K562 (cell line): Measurements from ENCODE around the gene VPS26A. TPM values are rescaled to one million over a fixed set of nuclear protein-coding genes. Genes with fewer than 3 reads are reported as not detected.

Source experiments
- ATAC-seq: fragments of 200-7000 bp; cut with Tn5 transposase; 3 replicates; pipeline ENCODE4 v1.9.1; 2020; ENCODE audit warnings: moderate library complexity
- BruUV-seq: library from RNA; stranded (reverse); fragments of 400-500 nt; replicated peaks from 2 replicates; lab custom pipeline; 2021; lab: Mats Ljungman, UMichigan
- CTCF ChIA-PET: fragments of 300-600 bp; formaldehyde crosslinking; extraction: SDS; loops from one replicate; lab custom pipeline; 2021; ENCODE audit warnings: low intra/inter-chr PET ratio; lab: Yijun Ruan, JAX
- POLR2A ChIA-PET: fragments of 300-600, 350-650 bp; sonication (Branson Sonifier 250); formaldehyde crosslinking; extraction: SDS; loops from one replicate; lab custom pipeline; 2021; ENCODE audit warnings: antibody characterized with exemption, inconsistent platforms; lab: Yijun Ruan, JAX
- DNase-seq, 4 experiments: peaks; one replicate each; pipeline versions ENCODE4 v3.0.0 to v3.0.0-alpha.2; 2011 to 2018; ENCODE audit warnings: low spot score in 3 of 4, mixed read lengths in 3 of 4; ENCODE audit errors: extremely low read depth in 1 of 4
- FAIRE-seq: peaks from 2 replicates; lab custom pipeline; 2011; peaks lifted over from hg19 to GRCh38; lab: Jason Lieb, UNC
- H2AFZ ChIP-seq: 2 replicates; pipeline ENCODE4 v1.6.0; 2011; ENCODE audit warnings: low read depth, low read length, control low read depth, inconsistent platforms
- H3K27ac ChIP-seq: fragments of 200-600 bp; 3 replicates; pipeline ENCODE4 v1.8.0; 2011; ENCODE audit warnings: low read depth, mild to moderate bottlenecking, control low read depth, inconsistent platforms, low read length, moderate library complexity, mixed read lengths; ENCODE audit errors: extremely low read depth
- H3K27me3 ChIP-seq, 2 experiments: fragments of 300-600 bp in 1 of 2; 2 replicates in 1 of 2; 3 replicates in 1 of 2; pipeline versions ENCODE4 v1.6.0 to v1.8.0; 2011; ENCODE audit warnings: inconsistent platforms in 2 of 2, low read length in 2 of 2, mild to moderate bottlenecking in 1 of 2, mixed read lengths in 1 of 2, moderate library complexity in 1 of 2; ENCODE audit not compliant: control insufficient read depth in 2 of 2, insufficient read depth in 2 of 2
- H3K36me3 ChIP-seq: fragments of 300-600 bp; 3 replicates; pipeline ENCODE4 v1.8.0; 2011; ENCODE audit warnings: mild to moderate bottlenecking, low read length, inconsistent platforms; ENCODE audit not compliant: control insufficient read depth, insufficient read depth
- H3K4me1 ChIP-seq, 2 experiments: fragments of 200-600 bp in 1 of 2; replicated peaks in 1 of 2; 2 replicates in 1 of 2; 3 replicates in 1 of 2; pipeline versions ENCODE4 v1.5.1 to v1.8.0; 2011; ENCODE audit warnings: inconsistent platforms in 2 of 2, low read length in 2 of 2, mild to moderate bottlenecking in 1 of 2, mixed read lengths in 1 of 2, moderate library complexity in 1 of 2; ENCODE audit not compliant: control insufficient read depth in 2 of 2, insufficient read depth in 2 of 2
- H3K4me2 ChIP-seq: 2 replicates; pipeline ENCODE4 v1.6.1; 2011; ENCODE audit warnings: low read length, control low read depth, inconsistent platforms, mixed read lengths; ENCODE audit not compliant: insufficient read depth
- H3K4me3 ChIP-seq: fragments of 200-600 bp; sonication (generic), shearing (Covaris generic); 2 replicates; pipeline ENCODE4 v1.5.1; 2016; ENCODE audit warnings: control low read depth, inconsistent platforms
- H3K79me2 ChIP-seq: fragments of 200-600 bp; 3 replicates; pipeline ENCODE4 v1.8.0; 2011; ENCODE audit warnings: low read length, inconsistent platforms; ENCODE audit not compliant: control insufficient read depth, insufficient read depth
- H3K9ac ChIP-seq, 2 experiments: 2 replicates each; pipeline versions ENCODE4 v1.6.0 to v1.6.1; 2011; ENCODE audit warnings: low read depth in 2 of 2, low read length in 2 of 2, control low read depth in 1 of 2, inconsistent platforms in 1 of 2, mild to moderate bottlenecking in 1 of 2, mixed read lengths in 1 of 2; ENCODE audit not compliant: insufficient read depth in 1 of 2
- H3K9me1 ChIP-seq: one replicate; pipeline ENCODE4 v1.6.0; 2011; ENCODE audit warnings: inconsistent platforms, mild to moderate bottlenecking, low read length, moderate library complexity; ENCODE audit not compliant: control insufficient read depth, insufficient read depth
- H3K9me3 ChIP-seq: replicated peaks from 2 replicates; pipeline ENCODE4 v1.5.1; 2011; ENCODE audit warnings: low read depth, low read length, inconsistent platforms; ENCODE audit not compliant: control insufficient read depth, insufficient read depth
- H4K20me1 ChIP-seq: replicated peaks from 2 replicates; pipeline ENCODE4 v1.6.1; 2011; ENCODE audit warnings: low read length, inconsistent platforms, mixed read lengths; ENCODE audit not compliant: control insufficient read depth, insufficient read depth
- E2F8 ChIP-seq: fragments of 450-650 bp; IDR thresholded peaks from 2 replicates; pipeline ENCODE4 v1.7.1; 2018; ENCODE audit warnings: mild to moderate bottlenecking, low read depth; ENCODE audit not compliant: partially characterized antibody
- HDAC2 ChIP-seq: fragments of 450-650 bp; IDR thresholded peaks from 2 replicates; pipeline ENCODE4 v1.6.1; 2016; ENCODE audit warnings: mild to moderate bottlenecking
- KAT8 ChIP-seq: fragments of 450-650 bp; IDR thresholded peaks from 2 replicates; pipeline ENCODE4 v1.6.1; 2016; ENCODE audit warnings: low read depth, mild to moderate bottlenecking
- KDM1A ChIP-seq, 2 experiments: fragments of 450-650 bp; IDR thresholded peaks; 2 replicates each; pipeline ENCODE4 v1.6.1; 2016; ENCODE audit warnings: mild to moderate bottlenecking in 2 of 2
- KLF6 ChIP-seq: fragments of 250-450 bp; sonication (Bioruptor Pico); IDR thresholded peaks from 2 replicates; pipeline ENCODE4 v1.4.0; 2020; ENCODE audit warnings: mild to moderate bottlenecking, moderate library complexity, borderline replicate concordance
- MECOM ChIP-seq: fragments of 250-450 bp; sonication (Bioruptor Pico); IDR thresholded peaks from 2 replicates; pipeline ENCODE4 v1.8.0; 2022; ENCODE audit warnings: inconsistent platforms
- POLR2AphosphoS5 ChIP-seq: IDR thresholded peaks from 2 replicates; pipeline ENCODE4 v1.6.1; 2011; ENCODE audit warnings: mild to moderate bottlenecking, low read depth, low read length, moderate library complexity; ENCODE audit not compliant: control insufficient read depth, insufficient read depth
- SIN3A ChIP-seq, 2 experiments: fragments of 150-350 bp in 1 of 2; IDR thresholded peaks; 2 replicates each; pipeline ENCODE4 v1.6.1; 2011 to 2016; ENCODE audit warnings: borderline replicate concordance in 2 of 2, low read depth in 2 of 2, low read length in 2 of 2, mild to moderate bottlenecking in 2 of 2, moderate library complexity in 2 of 2; ENCODE audit not compliant: control insufficient read depth in 1 of 2
- TEAD4 ChIP-seq, 2 experiments: sonication (generic) in 1 of 2; formaldehyde crosslinking in 1 of 2; IDR thresholded peaks; 2 replicates each; pipeline versions ENCODE4 v1.6.1 to v1.8.0; 2012 to 2022; ENCODE audit warnings: borderline replicate concordance in 1 of 2, inconsistent platforms in 1 of 2, low read length in 1 of 2, mild to moderate bottlenecking in 1 of 2, missing genetic modification reagents in 1 of 2
- ZNF436 ChIP-seq: fragments of 250-450, 450-650 bp; sonication (Bioruptor Pico); formaldehyde crosslinking; IDR thresholded peaks from 2 replicates; pipeline ENCODE4 v1.7.0; 2020; ENCODE audit warnings: mild to moderate bottlenecking
- ZNF57 ChIP-seq: fragments of 450-650 bp; formaldehyde crosslinking; IDR thresholded peaks from 2 replicates; pipeline ENCODE4 v1.4.0; 2020; ENCODE audit warnings: mild to moderate bottlenecking, moderate library complexity
- in situ Hi-C: fragments of 300-500 bp; cut with MboI; formaldehyde crosslinking; loops from 4 replicates; pipeline ENCODE4 v1.15.0; 2018; ENCODE audit warnings: inconsistent platforms, mixed read lengths
- intact Hi-C: fragments of 100-400 bp; cut with micrococcal nuclease; formaldehyde crosslinking; loops from 2 replicates; pipeline ENCODE4 v1.14.2; 2022
- polyA plus RNA-seq, 8 experiments: library from polyadenylated mRNA; depleted of rRNA in 4 of 8; stranded (reverse) in 5 of 8; unstranded in 3 of 8; fragments of >200 nt; fragmentation: Nextera tagmentation in 2 of 8; fragmentation: Illumina TruSeq in 1 of 8; extraction: Ambion mirVana in 2 of 8; extraction: Trizol in 1 of 8; gene quantifications; 2 replicates each; pipeline versions ENCODE4 v1.2.1 to v1.2.3, GENCODE V29; 2011 to 2014; ENCODE audit warnings: inconsistent platforms in 1 of 8, missing spikeins in 1 of 8
- total RNA-seq, 7 experiments: library from RNA; depleted of rRNA in 6 of 7; stranded (reverse); fragments of >200 nt in 6 of 7; fragmentation: Illumina TruSeq in 2 of 7; extraction: Trizol in 2 of 7; gene quantifications; 2 replicates each; pipeline versions ENCODE4 v1.2.1 to v1.2.3, GENCODE V29; 2011 to 2021; ENCODE audit warnings: low replicate concordance in 1 of 7

Gene VPS26A
- total and polyA plus RNA-seq, 9 of the 15 experiments (the other 6 are each of a cell fraction or from before 2014, with no cell fraction given), result 47.1 to 137 (median 69.3) TPM

GRCh38 chr10:69104994-69105790, 18.8 kb upstream of the VPS26A start (continued):
- TF ChIP-seq E2F8, result peak; percentile 18
- TF ChIP-seq ZNF436, result no peak
- 0 out of 2 replicates have a peak, but pooled peaks have one; percentile 16 for TF ChIP-seq POLR2AphosphoS5

- no peak for FAIRE-seq
- intact Hi-C loops, result no loop called here
Measured at GRCh38 chr10:69107176-69107490, 16.8 kb upstream of the VPS26A start.

More at GRCh38 chr10:69107176-69107490, 16.8 kb upstream of the VPS26A start:
- peaks cover 27% of the 10 kb centered on the region for H3K36me3 ChIP-seq
- no peak overlapping the region for H3K27ac ChIP-seq
- H3K27me3 ChIP-seq, result no peaks in the 10 kb centered on the region
- DNase-seq, result no peak
- H3K9me1 ChIP-seq, result no peaks in the 10 kb centered on the region
- POLR2A ChIA-PET, result no interaction called here
- TF ChIP-seq ZNF57 (CRISPR knock-in tag), result no peak
- TF ChIP-seq KDM1A (IDR thresholded peaks at IDR 0.05), result no peak
- no peak for TF ChIP-seq KAT8
- TF ChIP-seq KLF6 (CRISPR knock-in tag), result no peak
- TF ChIP-seq SIN3A (IDR thresholded peaks at IDR 0.05; ENCODE audit: borderline replicate concordance in 2 of 2, control insufficient read depth in 1 of 2, low read depth in 2 of 2, low read length in 2 of 2), result no peak
- TF ChIP-seq TEAD4 (IDR thresholded peaks at IDR 0.05; ENCODE audit: low read length), result no peak
- no peak for TF ChIP-seq TEAD4 (CRISPR knock-in tag; IDR thresholded peaks at IDR 0.05; ENCODE audit: borderline replicate concordance)
- TF ChIP-seq HDAC2, result no peak
- no peak for TF ChIP-seq MECOM (CRISPR knock-in tag)
- TF ChIP-seq, all 486 proteins: peak for 0
- CTCF ChIA-PET, result no interaction called here
- Histone ChIP-seq H2AFZ (no peak overlapping the region), H3K4me1 (no peaks in the 10 kb centered on the region; a peak in 1 of 5 replicates), H3K4me3 (no peak overlapping the region), H3K4me2 (no peak overlapping the region), H3K9ac (no peak overlapping the region), H3K79me2 (peaks cover 3% of the 10 kb centered on the region; the same call in 1 of the 3 replicates), H4K20me1 (no peaks in the 10 kb centered on the region; the same call in 1 of the 2 replicates), H3K9me3 (no peaks in the 10 kb centered on the region)
- in situ Hi-C loops, result no loop called here
- ATAC-seq, result peak; percentile 30
- no TSS peak for BruUV-seq
